Liver (tissue), 9 donors: ENCODE data around the gene FARP1. TPM values are rescaled to one million over a fixed set of nuclear protein-coding genes. Genes with fewer than 3 reads are reported as not detected.

Experiments used
- DNase-seq: peaks from one replicate; pipeline ENCODE4 v3.0.0-alpha.2; 2017; ENCODE audit warnings: low spot score
- H3K27ac ChIP-seq, 2 donors: one replicate each; pipeline ENCODE4 v1.7.0; 2013; ENCODE audit warnings: inconsistent platforms in 2 of 2, low read length in 2 of 2, control low read depth in 1 of 2, low read depth in 1 of 2, mild to moderate bottlenecking in 1 of 2
- H3K27me3 ChIP-seq, 4 donors: one replicate each; pipeline versions ENCODE4 v1.6.1 to v1.7.0; 2013; ENCODE audit warnings: low read length in 3 of 4, inconsistent platforms in 1 of 4, mild to moderate bottlenecking in 1 of 4, moderate library complexity in 1 of 4; ENCODE audit not compliant: control insufficient read depth in 4 of 4, insufficient read depth in 4 of 4
- H3K36me3 ChIP-seq, 4 donors: one replicate each; pipeline versions ENCODE4 v1.6.1 to v1.7.0; 2013; ENCODE audit warnings: low read length in 3 of 4, mild to moderate bottlenecking in 3 of 4, low read depth in 1 of 4, moderate library complexity in 1 of 4; ENCODE audit not compliant: control insufficient read depth in 4 of 4, insufficient read depth in 3 of 4
- H3K4me1 ChIP-seq, 4 donors: one replicate each; pipeline versions ENCODE4 v1.6.1 to v1.7.0; 2013; ENCODE audit warnings: low read length in 3 of 4, mild to moderate bottlenecking in 3 of 4, moderate library complexity in 1 of 4; ENCODE audit not compliant: control insufficient read depth in 4 of 4, insufficient read depth in 4 of 4
- H3K4me3 ChIP-seq, 3 donors: one replicate each; pipeline versions ENCODE4 v1.6.1 to v1.7.0; 2013; ENCODE audit warnings: low read length in 3 of 3, control low read depth in 1 of 3, low read depth in 1 of 3, mild to moderate bottlenecking in 1 of 3
- H3K9ac ChIP-seq, 2 donors: one replicate each; pipeline ENCODE4 v1.7.0; 2013; ENCODE audit warnings: low read length in 2 of 2, mild to moderate bottlenecking in 2 of 2, moderate library complexity in 2 of 2, control low read depth in 1 of 2, low read depth in 1 of 2
- H3K9me3 ChIP-seq, 4 donors: one replicate each; pipeline versions ENCODE4 v1.6.1 to v1.7.0; 2013; ENCODE audit warnings: low read length in 3 of 4; ENCODE audit not compliant: control insufficient read depth in 4 of 4
- ATF3 ChIP-seq: IDR thresholded peaks from 2 replicates; pipeline ENCODE4 v1.6.1; 2016; ENCODE audit warnings: antibody characterized with exemption
- CTCF ChIP-seq: fragments of 150-350 bp; IDR thresholded peaks from 2 replicates; pipeline ENCODE4 v1.5.1; 2017; ENCODE audit warnings: improper control_type of control experiment, low read depth, low read length; ENCODE audit not compliant: missing input control
- EGR1 ChIP-seq, 2 donors: IDR thresholded peaks; 2 replicates each; pipeline ENCODE4 v1.6.1; 2016 to 2018; ENCODE audit warnings: antibody characterized with exemption in 2 of 2, low read depth in 2 of 2
- FOXA1 ChIP-seq: IDR thresholded peaks from 2 replicates; pipeline ENCODE4 v1.6.1; 2016; ENCODE audit warnings: antibody characterized with exemption
- FOXA2 ChIP-seq: IDR thresholded peaks from 2 replicates; pipeline ENCODE4 v1.6.1; 2016; ENCODE audit warnings: antibody characterized with exemption
- GABPA ChIP-seq, 2 donors: IDR thresholded peaks in 1 of 2; conservative IDR thresholded peaks in 1 of 2; 2 replicates each; pipeline ENCODE4 v1.6.1; 2016; ENCODE audit warnings: antibody characterized with exemption in 2 of 2, mild to moderate bottlenecking in 1 of 2, moderate library complexity in 1 of 2
- HNF4A ChIP-seq, 2 donors: conservative IDR thresholded peaks; 2 replicates each; pipeline ENCODE4 v1.6.1; 2016; ENCODE audit warnings: antibody characterized with exemption in 2 of 2, mild to moderate bottlenecking in 2 of 2
- HNF4G ChIP-seq: IDR thresholded peaks from 2 replicates; pipeline ENCODE4 v1.6.1; 2016; ENCODE audit warnings: antibody characterized with exemption
- JUND ChIP-seq, 2 donors: IDR thresholded peaks; 2 replicates each; pipeline ENCODE4 v1.6.1; 2016; ENCODE audit warnings: antibody characterized with exemption in 2 of 2
- NR2F2 ChIP-seq: IDR thresholded peaks from 2 replicates; pipeline ENCODE4 v1.6.1; 2016; ENCODE audit warnings: antibody characterized with exemption
- RAD21 ChIP-seq, 2 donors: IDR thresholded peaks; 2 replicates each; pipeline ENCODE4 v1.6.1; 2016; ENCODE audit warnings: antibody characterized with exemption in 2 of 2, mild to moderate bottlenecking in 2 of 2
- RXRA ChIP-seq, 2 donors: IDR thresholded peaks; 2 replicates each; pipeline ENCODE4 v1.6.1; 2017 to 2018; ENCODE audit warnings: antibody characterized with exemption in 2 of 2, mild to moderate bottlenecking in 1 of 2
- SP1 ChIP-seq: IDR thresholded peaks from 2 replicates; pipeline ENCODE4 v1.6.1; 2018; ENCODE audit warnings: antibody characterized with exemption, mild to moderate bottlenecking
- TAF1 ChIP-seq: conservative IDR thresholded peaks from 2 replicates; pipeline ENCODE4 v1.6.1; 2016; ENCODE audit warnings: antibody characterized with exemption, mild to moderate bottlenecking
- YY1 ChIP-seq: IDR thresholded peaks from 2 replicates; pipeline ENCODE4 v1.6.1; 2016; ENCODE audit warnings: antibody characterized with exemption, mild to moderate bottlenecking
- ZBTB33 ChIP-seq: IDR thresholded peaks from 2 replicates; pipeline ENCODE4 v1.6.1; 2016; ENCODE audit warnings: antibody characterized with exemption
- WGBS: extraction: QIAGEN DNeasy Blood & Tissue Kit; methylation state at CpG from one replicate; pipeline ENCODE4 v1.1.7; 2013; 5-methylcytosine and 5-hydroxymethylcytosine counted together
- polyA plus RNA-seq, 2 donors: library from polyadenylated mRNA; stranded (reverse) in 1 of 2; unstranded in 1 of 2; fragments of 200-250 nt in 1 of 2; fragments of >200 nt in 1 of 2; fragmentation: Nextera tagmentation in 1 of 2; extraction: Ambion mirVana in 1 of 2; gene quantifications; one replicate each; pipeline versions ENCODE4 v1.2.1 to v1.2.3, GENCODE V29; 2013 to 2015
- total RNA-seq, 2 donors: library from RNA; depleted of rRNA; stranded (reverse); fragments of >200 nt; gene quantifications; one replicate each; pipeline ENCODE4 v1.2.3, GENCODE V29; 2014
- TF ChIP-seq, protein P1 (sequence below): IDR thresholded peaks from 2 replicates; pipeline ENCODE4 v1.6.1; 2016; ENCODE audit warnings: antibody characterized with exemption, mild to moderate bottlenecking
- TF ChIP-seq, protein P2 (sequence below): IDR thresholded peaks from 2 replicates; pipeline ENCODE4 v1.6.1; 2016; ENCODE audit warnings: antibody characterized with exemption
- donor health status: healthy.
- donor health status: healthy.
- donor health status: healthy.
- donor health status: healthy.
- donor health status: healthy.

The FARP1 gene
- total and polyA plus RNA-seq, 4 donors, result 28.4 to 62.6 (median 39.8) TPM

GRCh38 chr13:98484289-98485219 lies 341.7 kb downstream of the FARP1 start:
- Histone ChIP-seq H3K27me3 (no peaks in the 10 kb centered on the region), H3K9ac (peak overlapping the region in 1 of 2 donors; percentile 37), H3K4me1 (peaks cover 26 to 50% (median 44%) of the 10 kb centered on the region in 4 donors), H3K9me3 (no peaks in the 10 kb centered on the region), H3K36me3 (no peaks in the 10 kb centered on the region), H3K4me3 (no peak overlapping the region), H3K27ac (peak overlapping the region; percentile 81 to 84)
- DNase-seq, result peak; percentile 58
- WGBS, result 40% methylated on average over 21 of the region's 21 CpGs
- TF ChIP-seq FOXA1 (no peak), ATF3 (no peak), TAF1 (no peak), GABPA (IDR thresholded peaks at IDR 0.05 in 1 of 2, conservative IDR thresholded peaks at IDR 0.05 in 1 of 2) (no peak), EGR1 (IDR thresholded peaks at IDR 0.05; ENCODE audit: low read depth in 2 of 2) (no peak), JUND (IDR thresholded peaks at IDR 0.05) (peak; percentile 22 to 51), RXRA (IDR thresholded peaks at IDR 0.05) (peak; percentile 47 to 61), FOXA2 (no peak), SP1 (peak; percentile 55), NR2F2 (peak; percentile 76), HNF4G (no peak), HNF4A (conservative IDR thresholded peaks at IDR 0.05) (peak in 1 of 2 donors; percentile 45), RAD21 (IDR thresholded peaks at IDR 0.05) (peak in 1 of 2 donors; percentile 38), ZBTB33 (no peak), CTCF (no peak), YY1 (peak; percentile 26)
- TF ChIP-seq, protein P1, sequence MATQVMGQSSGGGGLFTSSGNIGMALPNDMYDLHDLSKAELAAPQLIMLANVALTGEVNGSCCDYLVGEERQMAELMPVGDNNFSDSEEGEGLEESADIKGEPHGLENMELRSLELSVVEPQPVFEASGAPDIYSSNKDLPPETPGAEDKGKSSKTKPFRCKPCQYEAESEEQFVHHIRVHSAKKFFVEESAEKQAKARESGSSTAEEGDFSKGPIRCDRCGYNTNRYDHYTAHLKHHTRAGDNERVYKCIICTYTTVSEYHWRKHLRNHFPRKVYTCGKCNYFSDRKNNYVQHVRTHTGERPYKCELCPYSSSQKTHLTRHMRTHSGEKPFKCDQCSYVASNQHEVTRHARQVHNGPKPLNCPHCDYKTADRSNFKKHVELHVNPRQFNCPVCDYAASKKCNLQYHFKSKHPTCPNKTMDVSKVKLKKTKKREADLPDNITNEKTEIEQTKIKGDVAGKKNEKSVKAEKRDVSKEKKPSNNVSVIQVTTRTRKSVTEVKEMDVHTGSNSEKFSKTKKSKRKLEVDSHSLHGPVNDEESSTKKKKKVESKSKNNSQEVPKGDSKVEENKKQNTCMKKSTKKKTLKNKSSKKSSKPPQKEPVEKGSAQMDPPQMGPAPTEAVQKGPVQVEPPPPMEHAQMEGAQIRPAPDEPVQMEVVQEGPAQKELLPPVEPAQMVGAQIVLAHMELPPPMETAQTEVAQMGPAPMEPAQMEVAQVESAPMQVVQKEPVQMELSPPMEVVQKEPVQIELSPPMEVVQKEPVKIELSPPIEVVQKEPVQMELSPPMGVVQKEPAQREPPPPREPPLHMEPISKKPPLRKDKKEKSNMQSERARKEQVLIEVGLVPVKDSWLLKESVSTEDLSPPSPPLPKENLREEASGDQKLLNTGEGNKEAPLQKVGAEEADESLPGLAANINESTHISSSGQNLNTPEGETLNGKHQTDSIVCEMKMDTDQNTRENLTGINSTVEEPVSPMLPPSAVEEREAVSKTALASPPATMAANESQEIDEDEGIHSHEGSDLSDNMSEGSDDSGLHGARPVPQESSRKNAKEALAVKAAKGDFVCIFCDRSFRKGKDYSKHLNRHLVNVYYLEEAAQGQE, result peak; percentile 37
- TF ChIP-seq, protein P2, sequence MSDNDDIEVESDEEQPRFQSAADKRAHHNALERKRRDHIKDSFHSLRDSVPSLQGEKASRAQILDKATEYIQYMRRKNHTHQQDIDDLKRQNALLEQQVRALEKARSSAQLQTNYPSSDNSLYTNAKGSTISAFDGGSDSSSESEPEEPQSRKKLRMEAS, result no peak
